HG03565 (cell line): ENCODE measurements around the gene ATP12A.

Source experiments
- ATAC-seq: cut with Tn5 transposase; IDR thresholded peaks from one replicate; pipeline ENCODE4 v1.9.1; 2021; ENCODE audit warnings: mild to moderate bottlenecking, moderate library complexity; ENCODE audit not compliant: unreplicated experiment

ATP12A gene

DNA sequence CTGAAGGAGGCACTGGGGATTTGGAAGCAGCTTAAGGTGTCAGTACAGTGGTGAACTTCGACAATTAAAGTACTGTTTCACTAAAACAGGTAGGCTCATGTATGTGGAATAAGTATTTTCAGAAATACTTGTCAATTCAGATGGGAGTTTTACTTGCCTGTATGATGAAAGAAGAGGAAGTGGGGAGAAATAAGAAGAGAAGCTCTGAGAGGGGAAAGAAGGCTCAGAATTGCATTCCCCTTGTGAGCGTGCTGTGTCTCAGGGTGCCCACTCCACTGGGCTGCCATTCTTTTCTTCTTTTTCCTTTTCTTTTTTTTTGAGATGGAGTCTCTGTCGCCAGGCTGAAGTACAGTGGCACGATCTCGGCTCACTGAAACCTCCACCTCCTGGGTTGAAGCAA is 45.2 kb downstream of the ATP12A start:
- ATAC-seq: no peak

- ATAC-seq: peak; percentile 77
Observed at GRCh38 chr13:24727731-24728601, 47.8 kb downstream of the ATP12A start.

DNA sequence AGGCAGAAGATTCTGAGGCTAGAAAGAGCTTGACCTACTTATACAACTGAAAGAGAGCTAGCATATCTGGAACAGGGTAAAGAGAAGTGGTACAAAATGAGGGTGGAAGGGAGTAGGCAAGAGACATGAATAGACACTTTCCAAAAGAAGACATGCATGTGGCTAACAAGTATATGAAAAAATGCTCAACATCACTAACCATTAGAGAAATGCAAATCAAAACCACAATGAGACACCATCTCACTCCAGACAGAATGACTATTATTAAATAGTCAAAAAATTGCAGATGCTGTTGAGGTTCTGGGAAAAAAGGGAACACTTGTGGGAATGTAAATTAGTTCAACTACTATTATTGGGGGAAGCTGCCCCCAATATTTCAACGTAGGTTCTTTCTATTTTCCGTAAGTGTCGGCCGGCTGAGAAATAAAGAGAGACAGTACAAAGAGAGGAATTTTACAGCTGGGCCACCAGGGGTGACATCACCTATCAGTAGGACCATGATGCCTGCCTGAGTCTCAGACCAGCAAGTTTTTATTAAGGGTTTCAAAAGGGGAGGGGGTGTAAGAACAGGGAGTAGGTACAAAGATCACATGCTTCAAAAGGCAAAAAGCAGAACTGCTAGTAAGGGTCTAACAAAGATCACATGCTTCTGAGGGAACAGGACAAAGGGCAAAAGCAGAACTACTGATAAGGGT is 50.8 kb downstream of the ATP12A start:
- peak; percentile 78 for ATAC-seq

DNA sequence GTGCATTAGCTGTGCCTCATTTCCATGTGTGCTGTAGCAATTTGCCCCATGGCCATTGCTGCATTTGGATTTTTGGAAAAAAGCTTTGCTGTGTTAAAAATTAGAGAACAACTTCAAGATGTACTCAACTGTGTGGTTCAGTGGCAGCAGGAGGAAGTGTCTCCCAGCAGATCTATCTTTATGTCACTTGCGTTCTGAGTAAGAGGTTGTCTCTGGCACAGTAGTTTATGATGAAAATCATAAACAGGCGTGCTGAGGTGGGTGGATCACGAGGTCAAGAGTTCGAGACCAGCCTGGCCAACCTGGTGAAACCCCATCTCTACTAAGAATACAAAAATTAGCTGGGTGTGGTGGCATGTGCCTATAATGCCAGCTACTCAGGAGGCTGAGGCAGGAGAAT is 54.7 kb downstream of the ATP12A start:
- no peak for ATAC-seq

DNA sequence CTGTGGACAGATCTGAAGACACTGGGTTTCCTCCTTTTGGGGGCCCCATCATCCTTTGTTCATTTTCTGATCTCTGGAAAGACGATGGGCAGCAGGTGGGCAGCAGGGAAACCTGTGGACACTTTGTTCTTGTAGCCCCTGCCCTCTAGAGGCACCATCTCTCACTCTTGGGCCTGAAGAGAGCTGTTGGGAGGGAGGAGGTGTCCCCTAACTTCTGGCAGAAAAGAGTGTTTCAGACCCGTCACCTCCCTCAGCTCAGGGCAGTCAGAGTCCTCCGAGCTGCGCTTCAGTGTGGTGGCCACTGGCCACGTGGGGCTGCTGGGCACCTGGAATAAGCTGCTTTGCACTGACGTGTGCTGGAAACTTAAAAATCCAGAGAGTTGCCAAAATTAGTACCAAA is 56.8 kb downstream of the ATP12A start:
- no peak for ATAC-seq

GRCh38 chr13:24738366-24738847 is 58.2 kb downstream of the ATP12A start:
- ATAC-seq: no peak

DNA sequence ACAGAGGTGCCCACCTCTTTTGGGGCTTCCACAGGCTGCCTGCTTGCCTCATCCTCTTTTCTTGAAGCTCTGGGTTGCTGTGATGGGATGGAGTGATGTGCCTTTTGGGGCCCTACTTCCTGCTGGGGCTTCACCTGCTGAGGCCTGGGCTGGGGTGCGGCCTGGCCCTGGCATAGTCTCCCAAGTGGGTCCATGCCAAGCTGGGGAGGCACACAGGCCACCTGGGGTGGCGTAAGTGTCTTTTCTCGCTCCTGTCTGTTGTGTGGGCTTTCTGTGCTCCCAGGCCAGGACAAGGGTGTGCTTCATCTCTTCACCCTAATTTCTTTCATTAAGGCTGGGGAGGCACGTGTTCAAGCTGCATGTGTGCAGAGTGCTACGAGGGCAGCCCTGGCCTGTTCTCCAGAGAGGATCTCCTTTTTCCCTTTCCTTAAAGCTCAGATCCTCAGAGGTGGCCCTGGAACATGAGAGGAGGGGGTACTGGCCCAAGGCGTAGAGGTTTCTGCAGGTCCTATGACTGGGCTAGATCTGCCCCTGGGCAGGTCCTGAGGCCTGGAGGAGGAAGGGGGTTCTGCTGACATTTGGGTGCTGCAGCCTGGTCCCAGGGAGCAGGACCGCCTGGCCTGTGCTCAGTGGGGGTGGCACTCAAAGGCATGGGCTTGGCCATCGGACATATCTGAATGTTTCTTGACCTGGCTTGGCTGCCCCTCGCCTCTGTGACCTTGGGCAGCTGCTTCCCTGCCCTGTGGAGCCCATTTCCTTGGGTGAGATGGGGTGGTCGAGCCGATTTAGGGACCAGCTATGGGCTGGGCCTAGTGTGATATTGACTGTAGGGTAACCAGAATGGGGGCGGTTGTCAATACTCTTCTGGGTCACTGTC is 60.0 kb downstream of the ATP12A start:
- ATAC-seq: no peak

GRCh38 chr13:24741016-24741662 is 60.9 kb downstream of the ATP12A start:
- ATAC-seq: no peak

DNA sequence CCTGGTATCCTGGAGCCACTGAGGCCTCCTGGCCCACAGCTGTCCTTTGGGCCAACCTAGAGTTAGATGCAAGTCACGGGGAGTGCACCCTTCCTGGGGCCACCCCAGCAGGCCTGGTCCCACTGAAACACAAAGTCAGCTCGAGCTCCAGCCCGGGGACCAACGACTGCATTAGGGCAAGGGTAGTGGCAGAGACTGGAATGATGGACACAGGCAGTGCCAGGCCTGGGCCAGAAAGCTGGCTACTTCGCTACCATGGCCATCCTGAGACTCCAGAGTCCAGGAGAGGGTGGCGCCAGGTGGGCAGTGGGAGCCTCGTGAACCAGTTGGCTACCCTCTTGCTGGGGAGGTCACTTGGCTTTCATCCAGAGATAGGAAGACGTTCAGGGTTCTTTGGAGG is 61.6 kb downstream of the ATP12A start:
- ATAC-seq: no peak

GRCh38 chr13:24742294-24742693 is 62.1 kb downstream of the ATP12A start:
- no peak for ATAC-seq

GRCh38 chr13:24742977-24743376 is 62.8 kb downstream of the ATP12A start:
- no peak for ATAC-seq

DNA sequence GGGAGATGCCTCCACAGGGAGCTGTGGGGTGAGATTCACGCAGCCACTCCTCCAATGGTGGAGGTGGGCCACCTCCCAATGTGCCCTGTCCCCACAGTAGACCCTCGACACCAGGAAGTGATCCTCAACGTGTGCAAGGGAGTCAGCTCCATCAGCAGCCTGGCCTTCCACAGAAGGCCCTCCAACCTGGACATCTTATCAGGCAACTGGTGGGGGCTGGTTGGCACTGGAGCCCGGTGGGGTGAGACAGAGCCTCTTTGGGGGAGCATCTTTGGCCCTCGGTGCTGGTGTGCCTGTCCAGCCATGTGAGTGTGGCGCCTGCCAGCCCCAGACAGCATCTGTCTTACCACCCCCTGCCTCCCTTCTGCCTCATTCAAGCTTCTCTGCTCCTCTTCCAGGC is 64.0 kb downstream of the ATP12A start:
- ATAC-seq: no peak

DNA sequence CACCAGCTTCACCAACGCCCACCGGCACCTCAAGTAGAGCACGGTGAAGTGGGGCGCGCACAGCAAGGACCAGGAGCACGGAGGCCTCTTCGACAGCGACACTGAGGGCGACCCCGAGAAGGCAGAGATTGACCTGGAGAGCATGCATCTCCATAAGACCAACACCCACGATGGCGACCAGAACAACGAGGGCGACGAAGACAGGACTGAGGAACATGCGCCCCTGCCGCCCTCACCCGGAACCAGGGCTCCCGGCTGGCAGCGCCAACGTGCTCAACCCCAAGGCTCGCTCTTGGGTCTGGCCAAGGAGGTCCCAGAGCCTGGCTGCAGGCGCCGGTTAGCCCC is 65.3 kb downstream of the ATP12A start:
- no peak for ATAC-seq

- no peak for ATAC-seq
Observed at GRCh38 chr13:24745861-24746617, 65.8 kb downstream of the ATP12A start.

- ATAC-seq: no peak
Observed at GRCh38 chr13:24746618-24747247, 66.5 kb downstream of the ATP12A start.

- ATAC-seq: no peak
Observed at GRCh38 chr13:24747248-24748060, 67.2 kb downstream of the ATP12A start.

- ATAC-seq: no peak
Observed at GRCh38 chr13:24748061-24748400, 67.8 kb downstream of the ATP12A start.

DNA sequence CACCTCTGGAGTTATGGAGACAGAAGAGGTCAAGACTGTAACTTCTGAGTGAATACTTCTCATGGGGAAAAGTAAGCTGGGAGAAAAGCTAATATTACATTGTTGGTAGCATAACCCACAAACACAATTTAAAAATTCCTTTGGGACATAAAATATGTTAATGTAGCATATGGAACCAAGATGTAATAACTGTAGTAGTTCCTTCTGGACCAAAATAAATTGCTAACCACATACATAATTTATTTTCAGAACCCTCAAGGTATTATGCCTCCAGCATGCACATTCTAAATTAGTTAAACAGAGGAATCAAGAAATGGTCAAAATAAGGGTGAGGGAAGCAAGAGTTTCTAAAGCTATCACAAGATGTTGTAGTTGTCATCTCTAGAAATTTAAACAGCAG is 79.0 kb downstream of the ATP12A start:
- ATAC-seq: no peak
